ENCODE measurements around the gene NTRK1. TPM values are rescaled to one million over a fixed set of nuclear protein-coding genes. Genes with fewer than 3 reads are reported as not detected.
A peak's percentile ranks its signal among the peaks of the same experiment; 100 is the strongest.

Gene NTRK1
- total RNA-seq, 1 experiment from 2014 or later = 0.89 TPM

DNA sequence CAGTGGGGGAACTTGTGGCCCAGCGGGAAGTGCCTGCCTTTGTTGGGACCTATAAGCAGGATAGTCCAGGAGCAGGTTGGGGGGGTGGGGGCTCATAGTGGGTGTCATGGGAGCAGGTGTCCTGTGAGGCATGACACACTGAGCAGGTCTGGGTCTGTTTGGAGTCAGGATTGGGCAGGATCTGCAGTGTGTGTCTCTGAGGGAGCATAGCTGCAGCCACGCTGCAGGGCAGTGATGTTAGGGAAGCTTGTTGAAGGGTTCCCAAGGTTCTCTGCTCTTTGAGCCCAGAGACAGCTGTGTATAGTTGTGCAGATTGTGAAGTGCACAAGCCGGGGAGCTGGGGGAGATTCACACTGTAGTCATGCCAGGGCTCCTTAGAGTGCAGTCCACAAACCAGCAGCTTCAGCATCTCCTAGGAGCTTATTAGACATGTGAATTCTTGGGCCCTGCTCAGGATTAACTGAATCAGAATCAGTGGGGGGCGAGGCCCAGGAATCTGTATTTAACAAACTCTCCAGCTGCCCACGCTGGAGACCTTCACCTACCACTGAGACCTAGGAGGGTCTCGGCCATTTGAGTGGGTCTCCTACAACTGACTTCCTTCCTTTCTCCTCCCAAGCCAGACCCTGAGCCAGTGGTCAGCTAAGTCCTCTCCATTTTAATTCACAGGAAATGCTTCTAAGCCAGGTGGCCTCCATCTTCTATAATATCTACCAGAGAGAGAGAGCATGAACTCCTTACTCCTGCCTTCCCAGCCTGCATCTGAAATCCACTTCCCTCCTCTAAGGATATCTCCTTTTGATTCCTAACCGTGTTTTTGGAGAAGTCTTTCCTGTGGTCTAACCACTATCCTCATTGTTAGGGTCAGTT is 12.8 kb upstream of the NTRK1 start (continued):
- TF ChIP-seq, protein P1, sequence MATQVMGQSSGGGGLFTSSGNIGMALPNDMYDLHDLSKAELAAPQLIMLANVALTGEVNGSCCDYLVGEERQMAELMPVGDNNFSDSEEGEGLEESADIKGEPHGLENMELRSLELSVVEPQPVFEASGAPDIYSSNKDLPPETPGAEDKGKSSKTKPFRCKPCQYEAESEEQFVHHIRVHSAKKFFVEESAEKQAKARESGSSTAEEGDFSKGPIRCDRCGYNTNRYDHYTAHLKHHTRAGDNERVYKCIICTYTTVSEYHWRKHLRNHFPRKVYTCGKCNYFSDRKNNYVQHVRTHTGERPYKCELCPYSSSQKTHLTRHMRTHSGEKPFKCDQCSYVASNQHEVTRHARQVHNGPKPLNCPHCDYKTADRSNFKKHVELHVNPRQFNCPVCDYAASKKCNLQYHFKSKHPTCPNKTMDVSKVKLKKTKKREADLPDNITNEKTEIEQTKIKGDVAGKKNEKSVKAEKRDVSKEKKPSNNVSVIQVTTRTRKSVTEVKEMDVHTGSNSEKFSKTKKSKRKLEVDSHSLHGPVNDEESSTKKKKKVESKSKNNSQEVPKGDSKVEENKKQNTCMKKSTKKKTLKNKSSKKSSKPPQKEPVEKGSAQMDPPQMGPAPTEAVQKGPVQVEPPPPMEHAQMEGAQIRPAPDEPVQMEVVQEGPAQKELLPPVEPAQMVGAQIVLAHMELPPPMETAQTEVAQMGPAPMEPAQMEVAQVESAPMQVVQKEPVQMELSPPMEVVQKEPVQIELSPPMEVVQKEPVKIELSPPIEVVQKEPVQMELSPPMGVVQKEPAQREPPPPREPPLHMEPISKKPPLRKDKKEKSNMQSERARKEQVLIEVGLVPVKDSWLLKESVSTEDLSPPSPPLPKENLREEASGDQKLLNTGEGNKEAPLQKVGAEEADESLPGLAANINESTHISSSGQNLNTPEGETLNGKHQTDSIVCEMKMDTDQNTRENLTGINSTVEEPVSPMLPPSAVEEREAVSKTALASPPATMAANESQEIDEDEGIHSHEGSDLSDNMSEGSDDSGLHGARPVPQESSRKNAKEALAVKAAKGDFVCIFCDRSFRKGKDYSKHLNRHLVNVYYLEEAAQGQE (IDR thresholded peaks at IDR 0.05; ENCODE audit: low read depth) = no peak
- TF ChIP-seq POLR2A (IDR thresholded peaks at IDR 0.05; ENCODE audit: borderline replicate concordance, extremely low read depth, insufficient read depth, insufficient read length) = no peak
- no peak for TF ChIP-seq FOSL1 (IDR thresholded peaks at IDR 0.05; ENCODE audit: low read depth)
- TF ChIP-seq SRF (IDR thresholded peaks at IDR 0.05; ENCODE audit: low read depth) = no peak

DNA sequence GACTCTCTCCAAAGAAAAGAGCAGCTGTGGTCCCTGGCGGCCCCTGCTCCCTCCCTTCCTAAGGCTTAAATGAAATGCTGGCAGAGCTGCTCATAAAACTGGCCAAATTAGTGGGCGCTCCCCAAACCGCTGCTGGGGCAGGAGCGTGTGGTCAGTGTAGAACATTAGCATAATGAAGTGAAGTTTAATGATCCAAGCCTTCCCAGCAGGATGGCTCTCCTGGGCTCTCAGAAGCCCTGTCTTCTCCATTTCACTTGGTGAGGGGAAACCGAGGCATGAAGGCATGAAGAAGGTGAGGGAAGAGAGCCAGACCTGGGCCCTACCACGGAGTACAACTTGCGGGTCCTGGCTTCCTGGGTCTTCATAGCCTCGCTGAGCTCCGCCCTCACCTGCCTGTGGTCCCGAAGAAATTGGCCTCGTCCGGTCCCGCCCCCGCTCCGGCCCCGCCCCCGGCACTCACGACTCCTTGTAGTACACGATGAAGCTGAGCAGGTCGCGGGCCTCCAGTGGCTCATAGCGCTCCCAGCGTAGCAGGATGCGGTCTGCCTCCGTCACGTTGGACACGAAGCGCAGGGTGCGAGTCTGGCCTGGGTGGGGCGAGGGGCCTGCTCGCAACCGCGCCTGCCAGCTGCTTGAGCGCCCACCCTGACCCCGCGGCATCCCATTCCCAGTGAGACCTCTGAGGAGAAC is 12.1 kb upstream of the NTRK1 start:
- H4K20me1 ChIP-seq (ENCODE audit: insufficient read depth) = no peaks in the 10 kb centered on the region
- H3K27ac ChIP-seq (ENCODE audit: low read depth, low read length) = no peak overlapping the region
- H3K4me3 ChIP-seq (replicated peaks in 1 of 2; ENCODE audit: low read depth in 1 of 2, low read length in 2 of 2) = no peak overlapping the region
- H3K27me3 ChIP-seq (ENCODE audit: insufficient read depth, low read length) = no peaks in the 10 kb centered on the region
- ATAC-seq (peak; percentile 56), DNase-seq (ENCODE audit: low read depth, low spot score) (no peak)
- no TSS peak for BruUV-seq (replicated peaks)
- RAD21 ChIA-PET (ENCODE audit: low non-redundant PET in 1 of 2, low total read pairs in 2 of 2, uncharacterized antibody in 2 of 2, unreplicated experiment in 2 of 2) = interaction anchor here in 1 of 2 experiments (0.6 kb wide), 1 partner anchor 44 kb away, joined by 4 read pairs; no protein-coding TSS in a partner anchor
- no peaks in the 10 kb centered on the region for H3K9me3 ChIP-seq (ENCODE audit: control insufficient read depth in 1 of 2, insufficient read depth in 1 of 2, low read depth in 1 of 2, low read length in 2 of 2)
- TF ChIP-seq SP1 (IDR thresholded peaks at IDR 0.05; ENCODE audit: low read depth) = no peak
- TF ChIP-seq, protein P1 (IDR thresholded peaks at IDR 0.05; ENCODE audit: low read depth) = no peak
- TF ChIP-seq, protein P2, sequence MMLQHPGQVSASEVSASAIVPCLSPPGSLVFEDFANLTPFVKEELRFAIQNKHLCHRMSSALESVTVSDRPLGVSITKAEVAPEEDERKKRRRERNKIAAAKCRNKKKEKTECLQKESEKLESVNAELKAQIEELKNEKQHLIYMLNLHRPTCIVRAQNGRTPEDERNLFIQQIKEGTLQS (IDR thresholded peaks at IDR 0.05) = no peak
- no peak for TF ChIP-seq TCF7L2 (IDR thresholded peaks at IDR 0.05; ENCODE audit: borderline replicate concordance, extremely low read depth, insufficient read depth, insufficient read length)
- POLR2A ChIA-PET = no interaction called here
- no peak overlapping the region for H3K9ac ChIP-seq (ENCODE audit: low read length)
- H3K4me2 ChIP-seq (ENCODE audit: low read length) = no peak overlapping the region
- no peaks in the 10 kb centered on the region for H3K9me2 ChIP-seq (ENCODE audit: insufficient read depth)
- no peaks in the 10 kb centered on the region; a peak in 2 of 4 replicates for H3K4me1 ChIP-seq (ENCODE audit: control insufficient read depth in 1 of 2, insufficient read depth in 2 of 2, low read length in 2 of 2)
- intact Hi-C loops (cut with micrococcal nuclease) = no loop called here
- CTCF ChIA-PET = interaction anchor here (1.5 to 2.2 kb wide), 2 partner anchors 10 to 11 kb away, joined by 5 to 8 read pairs; no protein-coding TSS in a partner anchor
- no peaks in the 10 kb centered on the region for H3K79me2 ChIP-seq (ENCODE audit: insufficient read depth, low read length)
- no peaks in the 10 kb centered on the region for H3K36me3 ChIP-seq (ENCODE audit: control insufficient read depth in 1 of 2, insufficient read depth in 2 of 2, low read length in 2 of 2)
- no peak overlapping the region for H2AFZ ChIP-seq (ENCODE audit: low read depth, low read length, poor library complexity, severe bottlenecking)

Data from HCT116 (cell line).